Cardiac fibroblast (primary cell): Measurements from ENCODE around the gene E2F4.

Experiments
- DNase-seq, 2 donors: peaks; one replicate each; pipeline versions ENCODE4 v3.0.0 to v3.0.0-alpha.2; 2010; ENCODE audit warnings: low read depth in 2 of 2
- H3K4me3 ChIP-seq, 2 donors: replicated peaks in 1 of 2; 1 replicate in 1 of 2; 2 replicates in 1 of 2; pipeline ENCODE4 v1.5.1; 2011; ENCODE audit warnings: low read depth in 2 of 2, low read length in 2 of 2, mild to moderate bottlenecking in 2 of 2, moderate library complexity in 1 of 2
- TF ChIP-seq, protein P1 (sequence below): IDR thresholded peaks from one replicate; pipeline ENCODE4 v1.5.1; 2011; ENCODE audit warnings: low read depth, mild to moderate bottlenecking, low read length, inconsistent platforms

The E2F4 gene

DNA sequence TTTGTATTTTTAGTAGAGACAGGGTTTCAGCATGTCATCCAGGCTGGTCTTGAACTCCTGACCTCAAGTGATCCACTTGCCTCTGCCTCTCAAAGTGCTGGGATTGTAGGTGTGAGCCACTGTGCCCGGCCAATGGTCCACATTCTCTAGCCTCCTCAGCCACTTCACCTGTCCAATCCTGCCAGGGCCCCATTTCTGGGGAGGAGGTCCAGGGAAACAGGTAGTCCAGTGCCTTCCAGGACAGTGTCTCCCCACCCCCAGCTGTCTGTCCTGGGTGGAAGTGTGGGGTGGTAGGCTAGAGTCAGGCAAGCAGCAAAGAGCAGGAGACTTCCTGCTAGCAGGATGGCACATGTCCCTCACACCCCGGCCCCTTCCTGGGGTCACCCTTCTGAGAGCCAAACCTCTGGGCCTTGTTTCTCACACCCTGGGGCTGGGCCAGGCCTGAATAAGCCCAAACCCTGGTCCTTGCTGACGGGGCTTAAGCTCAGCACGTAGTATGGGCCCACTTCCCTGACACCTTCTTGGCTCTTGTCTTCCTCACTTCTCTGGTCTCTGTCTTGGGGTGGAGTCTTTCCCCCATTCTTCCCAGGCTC lies 50.3 kb downstream of the E2F4 start:
- TF ChIP-seq, protein P1, sequence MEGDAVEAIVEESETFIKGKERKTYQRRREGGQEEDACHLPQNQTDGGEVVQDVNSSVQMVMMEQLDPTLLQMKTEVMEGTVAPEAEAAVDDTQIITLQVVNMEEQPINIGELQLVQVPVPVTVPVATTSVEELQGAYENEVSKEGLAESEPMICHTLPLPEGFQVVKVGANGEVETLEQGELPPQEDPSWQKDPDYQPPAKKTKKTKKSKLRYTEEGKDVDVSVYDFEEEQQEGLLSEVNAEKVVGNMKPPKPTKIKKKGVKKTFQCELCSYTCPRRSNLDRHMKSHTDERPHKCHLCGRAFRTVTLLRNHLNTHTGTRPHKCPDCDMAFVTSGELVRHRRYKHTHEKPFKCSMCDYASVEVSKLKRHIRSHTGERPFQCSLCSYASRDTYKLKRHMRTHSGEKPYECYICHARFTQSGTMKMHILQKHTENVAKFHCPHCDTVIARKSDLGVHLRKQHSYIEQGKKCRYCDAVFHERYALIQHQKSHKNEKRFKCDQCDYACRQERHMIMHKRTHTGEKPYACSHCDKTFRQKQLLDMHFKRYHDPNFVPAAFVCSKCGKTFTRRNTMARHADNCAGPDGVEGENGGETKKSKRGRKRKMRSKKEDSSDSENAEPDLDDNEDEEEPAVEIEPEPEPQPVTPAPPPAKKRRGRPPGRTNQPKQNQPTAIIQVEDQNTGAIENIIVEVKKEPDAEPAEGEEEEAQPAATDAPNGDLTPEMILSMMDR: no peak
- DNase-seq: no peak
- no peak overlapping the region for H3K4me3 ChIP-seq

DNA sequence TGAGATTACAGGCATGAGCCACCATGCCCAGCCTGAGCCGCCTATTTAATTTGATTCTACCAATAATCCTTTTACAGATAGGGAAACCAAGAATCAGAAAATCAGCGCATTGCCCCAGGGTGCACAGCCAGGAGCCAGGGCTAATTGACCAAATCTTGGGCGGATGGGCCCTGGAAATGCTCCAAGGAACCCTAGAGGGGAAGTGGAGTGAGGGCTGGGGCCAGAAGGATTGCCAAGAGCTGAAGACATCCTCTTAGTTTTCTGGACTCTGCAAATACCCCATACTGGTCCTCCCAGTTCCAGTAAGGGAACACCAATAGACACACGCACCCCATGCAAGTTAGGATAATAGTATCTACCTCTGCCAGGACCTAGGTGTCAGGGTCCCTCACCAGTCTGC lies 51.5 kb downstream of the E2F4 start:
- TF ChIP-seq, protein P1: no peak
- no peak for DNase-seq
- no peak overlapping the region for H3K4me3 ChIP-seq

DNA sequence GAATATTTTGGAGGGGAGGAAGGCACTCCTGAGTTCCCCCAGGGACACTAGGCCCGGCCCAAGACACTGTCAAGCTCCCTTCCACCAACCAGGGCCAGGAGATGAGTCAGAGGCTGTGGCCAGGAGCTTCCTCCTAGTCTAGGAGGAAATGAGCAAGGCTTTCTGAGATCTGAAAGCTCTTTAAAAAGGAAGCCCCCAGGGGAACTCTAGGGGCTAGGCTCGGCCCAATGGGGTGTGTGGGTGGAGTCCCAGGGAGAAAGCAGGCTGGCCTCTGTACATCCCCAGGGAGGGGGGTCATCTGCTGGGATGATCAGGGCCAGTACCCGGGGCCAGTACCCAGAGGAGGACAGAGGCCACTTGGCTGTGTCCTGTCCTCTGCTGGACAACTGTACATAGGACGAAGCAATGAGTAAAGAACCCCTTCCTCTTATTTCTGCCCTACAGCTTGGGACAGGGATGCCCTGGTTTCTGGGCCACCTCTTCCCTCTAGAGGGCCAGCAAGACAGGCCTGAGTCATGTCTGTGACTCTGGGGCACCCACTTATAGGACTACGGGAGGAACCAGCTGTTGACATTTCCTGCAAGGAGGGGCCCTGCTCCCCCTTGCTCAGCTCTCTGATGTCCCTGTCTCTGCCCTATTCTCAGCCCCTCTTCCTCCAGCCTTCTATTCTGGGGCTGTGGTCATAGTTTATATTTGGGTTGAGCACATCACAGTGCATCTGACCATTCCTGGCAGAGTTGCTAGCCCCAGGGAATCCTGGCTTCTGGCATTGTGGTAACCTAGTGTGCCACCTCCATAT lies 52.6 kb downstream of the E2F4 start:
- H3K4me3 ChIP-seq: peak overlapping the region in 1 of 2 donors; percentile 85
- DNase-seq: peak; percentile 87 to 98

DNA sequence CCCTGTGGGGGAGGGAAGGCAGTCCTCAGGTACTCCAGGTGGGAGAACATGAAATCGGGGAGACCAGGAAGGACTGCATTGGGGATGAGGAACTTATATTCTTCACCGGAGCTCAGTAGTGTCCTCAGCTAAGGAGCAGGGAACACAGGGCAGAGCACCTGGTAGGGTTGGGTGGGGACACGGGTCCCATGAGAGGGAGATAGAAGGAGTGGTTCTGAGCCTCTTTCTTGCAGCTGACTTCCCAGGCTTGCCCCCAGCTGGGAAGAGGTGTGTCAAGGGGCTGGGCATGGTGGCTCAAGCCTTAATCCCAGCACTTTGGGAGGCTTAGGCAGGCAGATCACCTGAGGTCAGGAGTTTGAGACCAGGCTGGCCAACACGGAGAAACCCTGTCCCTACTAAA lies 53.2 kb downstream of the E2F4 start:
- peak overlapping the region in 1 of 2 donors; percentile 85 for H3K4me3 ChIP-seq
- TF ChIP-seq, protein P1: no peak
- DNase-seq: no peak

More for the DNA sequence above, 52.6 kb downstream of the E2F4 start:
- TF ChIP-seq, protein P1: peak; percentile 3

DNA sequence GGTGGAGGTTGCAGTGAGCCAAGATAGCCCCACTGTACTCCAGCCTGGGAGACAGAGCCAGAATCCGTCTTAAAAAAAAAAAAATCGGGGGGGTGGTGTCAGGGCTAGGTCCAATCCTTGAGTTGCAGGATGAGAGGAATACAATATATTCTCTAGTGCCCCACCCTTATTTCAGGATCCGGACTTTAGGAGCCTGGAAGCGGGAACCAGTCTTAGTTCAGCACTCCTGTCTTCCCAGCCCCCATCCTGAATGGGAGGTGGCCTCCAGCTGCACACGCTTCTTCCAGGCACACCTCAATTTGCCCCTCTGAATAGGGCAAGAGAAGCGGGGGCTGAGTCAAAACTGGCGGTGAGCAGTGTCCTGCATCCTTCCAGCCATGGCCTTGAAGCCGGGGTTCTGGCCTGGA lies 53.7 kb downstream of the E2F4 start:
- TF ChIP-seq, protein P1: no peak
- DNase-seq: no peak
- peak overlapping the region; percentile 81 to 85 for H3K4me3 ChIP-seq

DNA sequence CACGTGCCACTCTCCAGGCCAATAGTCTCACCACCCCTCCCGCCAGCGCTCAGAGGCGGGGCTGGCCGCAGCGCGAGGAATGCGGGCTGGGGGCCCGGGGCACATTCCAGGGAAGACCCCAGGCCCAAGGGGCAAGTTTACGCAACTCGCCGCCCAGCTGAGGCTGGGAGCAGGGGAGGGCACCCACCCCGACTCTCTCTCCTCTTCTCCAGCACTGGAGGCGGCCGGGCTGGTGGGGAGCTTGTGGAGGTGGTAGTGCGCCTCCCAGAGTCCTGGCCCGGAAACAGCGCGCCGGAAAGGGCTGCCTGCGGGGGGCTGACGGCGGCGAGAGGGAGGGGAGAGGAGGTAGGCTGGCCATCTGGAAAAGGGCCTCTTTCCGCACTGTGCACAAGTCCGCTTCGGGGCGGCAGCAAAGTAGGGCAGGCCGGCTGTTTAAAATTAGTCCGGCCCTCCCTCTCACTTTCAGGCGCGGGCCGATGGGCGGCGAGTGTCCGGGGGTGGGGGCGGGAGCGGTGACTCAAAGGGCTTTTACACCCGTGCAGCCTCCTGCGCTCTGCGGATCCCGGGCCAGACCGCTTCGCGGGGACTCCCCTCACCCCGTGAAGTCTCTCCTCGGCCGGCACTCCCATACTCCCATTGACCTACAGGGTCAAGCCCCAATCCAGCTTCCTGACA lies 54.3 kb downstream of the E2F4 start:
- H3K4me3 ChIP-seq: peak overlapping the region; percentile 81 to 85
- TF ChIP-seq, protein P1: peak; percentile 41
- DNase-seq: peak; percentile 85 to 91
